Kidney (tissue), 14 donors: Measurements from ENCODE around the gene UNC13C. TPM values are rescaled to one million over a fixed set of nuclear protein-coding genes. Genes with fewer than 3 reads are reported as not detected.

Experiments
- DNase-seq, 5 donors: peaks; one replicate each; pipeline ENCODE4 v3.0.0-alpha.2; 2013 to 2020
- FAIRE-seq: peaks from 2 replicates; lab custom pipeline; 2012; peaks lifted over from hg19 to GRCh38; lab: Jason Lieb, UNC
- H3K27ac ChIP-seq, 2 donors: one replicate each; pipeline ENCODE4 v1.7.0; 2013; ENCODE audit warnings: low read depth in 2 of 2, low read length in 2 of 2, inconsistent platforms in 1 of 2
- H3K27me3 ChIP-seq: one replicate; pipeline ENCODE4 v1.7.1; 2013; ENCODE audit warnings: low read length, inconsistent platforms; ENCODE audit not compliant: control insufficient read depth, insufficient read depth
- H3K36me3 ChIP-seq, 3 donors: one replicate each; pipeline versions ENCODE4 v1.7.0 to v1.7.1; 2013; ENCODE audit warnings: low read length in 3 of 3, control low read depth in 1 of 3, inconsistent platforms in 1 of 3; ENCODE audit not compliant: insufficient read depth in 3 of 3, control insufficient read depth in 2 of 3
- H3K4me1 ChIP-seq, 3 donors: one replicate each; pipeline versions ENCODE4 v1.7.0 to v1.7.1; 2013; ENCODE audit warnings: low read length in 3 of 3, inconsistent platforms in 1 of 3, low read depth in 1 of 3; ENCODE audit not compliant: control insufficient read depth in 2 of 3, insufficient read depth in 2 of 3
- H3K4me3 ChIP-seq, 3 donors: one replicate each; pipeline versions ENCODE4 v1.7.0 to v1.8.1; 2013; ENCODE audit warnings: low read length in 3 of 3, control low read depth in 1 of 3, inconsistent platforms in 1 of 3
- H3K9ac ChIP-seq, 3 donors: one replicate each; pipeline versions ENCODE4 v1.7.0 to v1.7.1; 2013; ENCODE audit warnings: low read length in 3 of 3, control low read depth in 1 of 3, inconsistent platforms in 1 of 3
- H3K9me3 ChIP-seq, 3 donors: one replicate each; pipeline versions ENCODE4 v1.7.0 to v1.7.1; 2013; ENCODE audit warnings: low read length in 3 of 3, control low read depth in 1 of 3, inconsistent platforms in 1 of 3; ENCODE audit not compliant: control insufficient read depth in 2 of 3, insufficient read depth in 1 of 3
- intact Hi-C: fragments of 100-400 bp; cut with DNase I; formaldehyde crosslinking; loops from one replicate; pipeline ENCODE4 v1.11.1; 2022
- polyA plus RNA-seq: library from polyadenylated mRNA; stranded (reverse); fragments of 350-450 nt; fragmentation: Illumina TruSeq; extraction: RNeasy Lipid Tissue Mini Kit (QIAGEN cat#74804); gene quantifications from one replicate; pipeline ENCODE4 v1.2.3, GENCODE V29; 2014; ENCODE audit warnings: low read depth, low replicate concordance; ENCODE audit not compliant: insufficient read depth
- total RNA-seq: library from RNA; stranded (reverse); fragmentation: NEBNext Ultra II Directional; extraction: Animal tissue kit (Norgen Biotek cat#: 25700); gene quantifications from one replicate; pipeline ENCODE4 v1.2.1, GENCODE V29; 2021
- TF ChIP-seq, protein P1 (sequence below): IDR thresholded peaks from 3 replicates; pipeline ENCODE4 v1.5.1; 2012; ENCODE audit warnings: mild to moderate bottlenecking, moderate library complexity, borderline replicate concordance; ENCODE audit not compliant: insufficient read depth; ENCODE audit errors: extremely low read depth
- donor health status: control.
- donor health status: control.
- donor health status: control.
- donor health status: control.
- donor health status: control.
- donor health status: DM: yes; HTN: yes; CAD: no.
- donor health status: Normal renal cell carcinoma (clear cell type).

The UNC13C gene
- total and polyA plus RNA-seq, 2 donors from 2014 or later = 0.19 to 0.45 TPM

DNA sequence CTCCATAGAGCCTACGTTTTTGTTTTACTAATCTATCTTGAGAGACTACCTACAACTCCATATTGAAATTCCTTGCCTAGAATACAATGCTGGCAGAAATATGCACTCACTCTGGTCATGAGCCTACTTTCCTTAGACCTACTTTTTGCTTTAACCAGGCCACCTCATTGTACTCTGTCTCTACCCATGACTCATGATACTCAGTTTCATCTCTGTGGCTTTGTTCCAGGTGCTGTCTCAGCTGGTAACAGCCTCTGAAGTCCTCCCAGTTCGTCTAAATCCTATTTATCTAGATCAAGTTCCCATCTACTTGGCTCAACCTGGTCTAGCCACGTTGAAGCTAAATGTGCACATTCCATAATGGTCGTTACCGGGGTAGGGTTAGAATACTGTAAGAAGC lies 682.1 kb downstream of the UNC13C start:
- DNase-seq = no peak
- no peak overlapping the region for H3K4me3 ChIP-seq
- H3K36me3 ChIP-seq = no peaks in the 10 kb centered on the region
- no peak for FAIRE-seq
- H3K4me1 ChIP-seq = no peaks in the 10 kb centered on the region
- H3K27ac ChIP-seq = no peak overlapping the region
- H3K27me3 ChIP-seq = no peaks in the 10 kb centered on the region
- H3K9ac ChIP-seq = no peak overlapping the region
- TF ChIP-seq, protein P1, sequence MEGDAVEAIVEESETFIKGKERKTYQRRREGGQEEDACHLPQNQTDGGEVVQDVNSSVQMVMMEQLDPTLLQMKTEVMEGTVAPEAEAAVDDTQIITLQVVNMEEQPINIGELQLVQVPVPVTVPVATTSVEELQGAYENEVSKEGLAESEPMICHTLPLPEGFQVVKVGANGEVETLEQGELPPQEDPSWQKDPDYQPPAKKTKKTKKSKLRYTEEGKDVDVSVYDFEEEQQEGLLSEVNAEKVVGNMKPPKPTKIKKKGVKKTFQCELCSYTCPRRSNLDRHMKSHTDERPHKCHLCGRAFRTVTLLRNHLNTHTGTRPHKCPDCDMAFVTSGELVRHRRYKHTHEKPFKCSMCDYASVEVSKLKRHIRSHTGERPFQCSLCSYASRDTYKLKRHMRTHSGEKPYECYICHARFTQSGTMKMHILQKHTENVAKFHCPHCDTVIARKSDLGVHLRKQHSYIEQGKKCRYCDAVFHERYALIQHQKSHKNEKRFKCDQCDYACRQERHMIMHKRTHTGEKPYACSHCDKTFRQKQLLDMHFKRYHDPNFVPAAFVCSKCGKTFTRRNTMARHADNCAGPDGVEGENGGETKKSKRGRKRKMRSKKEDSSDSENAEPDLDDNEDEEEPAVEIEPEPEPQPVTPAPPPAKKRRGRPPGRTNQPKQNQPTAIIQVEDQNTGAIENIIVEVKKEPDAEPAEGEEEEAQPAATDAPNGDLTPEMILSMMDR = no peak
- intact Hi-C loops = no loop called here
- H3K9me3 ChIP-seq = no peaks in the 10 kb centered on the region

DNA sequence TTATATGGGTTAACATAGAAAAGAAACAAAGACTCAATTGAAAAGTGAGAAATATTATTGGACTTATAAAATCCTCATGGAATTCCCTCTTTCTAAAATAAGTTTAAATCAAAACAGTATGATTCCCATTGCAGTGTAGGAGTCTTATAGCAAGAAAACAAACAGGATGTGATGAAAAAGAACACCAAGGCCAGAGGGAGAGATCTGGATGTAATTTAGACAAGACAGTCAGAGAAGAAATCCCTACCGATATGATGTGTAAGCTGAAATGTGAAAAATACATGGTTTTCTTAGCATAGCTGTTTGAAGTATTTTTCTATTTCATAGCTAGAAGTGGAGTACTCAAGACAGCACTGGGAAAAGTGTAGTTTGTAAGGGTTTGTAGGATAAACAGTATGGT lies 697.0 kb downstream of the UNC13C start:
- FAIRE-seq (no peak), DNase-seq (no peak)
- intact Hi-C loops = no loop called here
- TF ChIP-seq, protein P1 = no peak
- H3K9ac ChIP-seq = no peak overlapping the region
- no peaks in the 10 kb centered on the region for H3K4me1 ChIP-seq
- H3K36me3 ChIP-seq = no peaks in the 10 kb centered on the region
- H3K27ac ChIP-seq = no peak overlapping the region
- peaks cover 0 to 10% (median 0%) of the 10 kb centered on the region in 3 donors for H3K9me3 ChIP-seq
- no peaks in the 10 kb centered on the region for H3K27me3 ChIP-seq
- no peak overlapping the region for H3K4me3 ChIP-seq

DNA sequence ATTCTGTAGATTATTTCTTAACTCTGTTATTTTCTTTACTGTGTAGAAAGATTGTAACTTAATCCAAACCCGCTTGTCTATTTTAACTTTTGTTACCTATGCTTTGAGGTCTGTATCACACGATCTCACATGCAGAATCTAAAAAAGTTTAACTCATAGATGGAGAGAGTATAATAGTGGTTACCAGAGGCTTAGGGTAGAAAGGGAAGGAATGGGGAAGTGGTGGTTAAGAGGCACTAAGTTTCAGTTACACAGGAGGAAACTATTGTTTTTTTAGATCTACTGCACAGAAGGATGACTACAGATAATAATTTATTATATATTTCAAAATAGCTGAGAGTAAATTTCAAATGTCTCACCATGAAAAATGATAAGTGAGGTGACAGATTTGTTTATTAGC lies 703.3 kb downstream of the UNC13C start:
- H3K9me3 ChIP-seq = no peaks in the 10 kb centered on the region
- H3K9ac ChIP-seq = no peak overlapping the region
- intact Hi-C loops = no loop called here
- H3K27me3 ChIP-seq = no peaks in the 10 kb centered on the region
- TF ChIP-seq, protein P1 = no peak
- no peak overlapping the region for H3K4me3 ChIP-seq
- no peaks in the 10 kb centered on the region for H3K36me3 ChIP-seq
- FAIRE-seq (no peak), DNase-seq (no peak)
- H3K27ac ChIP-seq = no peak overlapping the region
- H3K4me1 ChIP-seq = no peaks in the 10 kb centered on the region

Other genes starting within 250 kb of the UNC13C start
- gene WDR72, start 218.8 kb upstream of the UNC13C start, total RNA-seq = 55.7 TPM
- gene WDR72, start 218.8 kb upstream of the UNC13C start, polyA plus RNA-seq = 60.0 TPM